HCT116 (cell line): Measurements from ENCODE around the gene CCR5AS.

Source experiments
- ATAC-seq: fragments of 200-7000 bp; cut with Tn5 transposase; 2 replicates; pipeline ENCODE4 v1.9.1; 2020; ENCODE audit warnings: mild to moderate bottlenecking, moderate library complexity
- BruUV-seq: library from RNA; stranded (reverse); fragments of 400-500 nt; replicated peaks from 2 replicates; lab custom pipeline; 2021; lab: Mats Ljungman, UMichigan
- CTCF ChIA-PET: fragments of 300-600 bp; sonication (Branson Sonifier 250); formaldehyde crosslinking; loops from one replicate; lab custom pipeline; 2021; ENCODE audit warnings: antibody characterized with exemption; lab: Charles Lee
- POLR2A ChIA-PET: fragments of 300-600, 350-600 bp; sonication (Branson Sonifier 250); formaldehyde crosslinking; loops from one replicate; lab custom pipeline; 2021; ENCODE audit warnings: antibody characterized with exemption; lab: Charles Lee
- RAD21 ChIA-PET, 2 experiments: fragments of 300-600 bp; sonication (Branson Sonifier 250); formaldehyde crosslinking; loops; one replicate each; lab custom pipeline; 2023; ENCODE audit warnings: low total read pairs in 2 of 2; ENCODE audit not compliant: uncharacterized antibody in 2 of 2, unreplicated experiment in 2 of 2, low non-redundant PET in 1 of 2; lab: Charles Lee
- DNase-seq: peaks from one replicate; pipeline ENCODE4 v3.0.0-alpha.2; 2010; ENCODE audit warnings: low read depth, low spot score
- H2AFZ ChIP-seq: fragments of 200-600 bp; shearing (Covaris generic), sonication (generic); 2 replicates; pipeline ENCODE4 v1.6.1; 2017; ENCODE audit warnings: low read depth, mixed run types, mixed read lengths, antibody characterized with exemption, low read length; ENCODE audit not compliant: poor library complexity, severe bottlenecking
- H3K27ac ChIP-seq: 2 replicates; pipeline ENCODE4 v1.5.1; 2012; ENCODE audit warnings: low read depth, low read length
- H3K27me3 ChIP-seq: fragments of 200-600 bp; sonication (generic); 2 replicates; pipeline ENCODE4 v1.6.1; 2016; ENCODE audit warnings: mixed run types, low read length, mixed read lengths; ENCODE audit not compliant: insufficient read depth
- H3K36me3 ChIP-seq, 2 experiments: fragments of 200-500 bp in 1 of 2; fragments of 200-600 bp in 1 of 2; sonication (Bioruptor generic) in 1 of 2; sonication (generic) in 1 of 2; 2 replicates each; pipeline versions ENCODE4 v1.5.1 to v1.6.1; 2014 to 2016; ENCODE audit warnings: low read length in 2 of 2, inconsistent platforms in 1 of 2, mixed read lengths in 1 of 2, mixed run types in 1 of 2; ENCODE audit not compliant: insufficient read depth in 2 of 2, control insufficient read depth in 1 of 2
- H3K4me1 ChIP-seq, 2 experiments: fragments of 200-600 bp in 1 of 2; sonication (generic) in 1 of 2; 2 replicates each; pipeline versions ENCODE4 v1.5.1 to v1.6.1; 2012 to 2017; ENCODE audit warnings: low read length in 2 of 2, inconsistent platforms in 1 of 2, mild to moderate bottlenecking in 1 of 2, mixed read lengths in 1 of 2, mixed run types in 1 of 2, moderate library complexity in 1 of 2; ENCODE audit not compliant: insufficient read depth in 2 of 2, control insufficient read depth in 1 of 2
- H3K4me2 ChIP-seq: fragments of 200-600 bp; sonication (generic); 2 replicates; pipeline ENCODE4 v1.6.1; 2017; ENCODE audit warnings: mixed run types, low read length, mixed read lengths
- H3K4me3 ChIP-seq, 2 experiments: fragments of 200-600 bp in 1 of 2; sonication (generic) in 1 of 2; replicated peaks in 1 of 2; 2 replicates each; pipeline ENCODE4 v1.5.1; 2011 to 2016; ENCODE audit warnings: low read length in 2 of 2, control low read depth in 1 of 2, low read depth in 1 of 2, mild to moderate bottlenecking in 1 of 2, mixed read lengths in 1 of 2, mixed run types in 1 of 2
- H3K79me2 ChIP-seq: fragments of 200-600 bp; sonication (generic); 2 replicates; pipeline ENCODE4 v1.6.1; 2017; ENCODE audit warnings: mild to moderate bottlenecking, mixed run types, low read length, moderate library complexity, mixed read lengths; ENCODE audit not compliant: insufficient read depth
- H3K9ac ChIP-seq: fragments of 200-600 bp; sonication (generic); 2 replicates; pipeline ENCODE4 v1.6.1; 2016; ENCODE audit warnings: low read length, mixed read lengths
- H3K9me2 ChIP-seq: fragments of 200-600 bp; sonication (generic), shearing (Covaris generic); 2 replicates; pipeline ENCODE4 v1.6.1; 2017; ENCODE audit warnings: mixed run types, mild to moderate bottlenecking, moderate library complexity; ENCODE audit not compliant: insufficient read depth
- H3K9me3 ChIP-seq, 2 experiments: fragments of 200-500 bp in 1 of 2; fragments of 200-600 bp in 1 of 2; sonication (Bioruptor generic) in 1 of 2; sonication (generic) in 1 of 2; 2 replicates each; pipeline ENCODE4 v1.6.1; 2014 to 2017; ENCODE audit warnings: low read length in 2 of 2, mixed read lengths in 2 of 2, inconsistent platforms in 1 of 2, low read depth in 1 of 2, mild to moderate bottlenecking in 1 of 2, mixed run types in 1 of 2, moderate library complexity in 1 of 2; ENCODE audit not compliant: control insufficient read depth in 1 of 2, insufficient read depth in 1 of 2
- H4K20me1 ChIP-seq: fragments of 200-600 bp; sonication (generic), shearing (Covaris generic); 2 replicates; pipeline ENCODE4 v1.6.1; 2017; ENCODE audit warnings: mixed run types, mild to moderate bottlenecking, moderate library complexity; ENCODE audit not compliant: insufficient read depth
- CBX3 ChIP-seq: IDR thresholded peaks from 2 replicates; pipeline ENCODE4 v1.6.1; 2012; ENCODE audit warnings: low read depth
- FOSL1 ChIP-seq: IDR thresholded peaks from 2 replicates; pipeline ENCODE4 v1.6.1; 2012; ENCODE audit warnings: low read depth
- POLR2AphosphoS5 ChIP-seq: IDR thresholded peaks from 2 replicates; pipeline ENCODE4 v1.6.1; 2011; ENCODE audit warnings: mild to moderate bottlenecking, low read depth, low read length, moderate library complexity
- SIN3A ChIP-seq: IDR thresholded peaks from 2 replicates; pipeline ENCODE4 v1.6.1; 2012; ENCODE audit warnings: low read depth
- SP1 ChIP-seq: IDR thresholded peaks from 2 replicates; pipeline ENCODE4 v1.6.1; 2012; ENCODE audit warnings: low read depth
- SRF ChIP-seq: IDR thresholded peaks from 2 replicates; pipeline ENCODE4 v1.6.1; 2012; ENCODE audit warnings: low read depth
- TCF7L2 ChIP-seq: IDR thresholded peaks from 2 replicates; pipeline ENCODE4 v1.7.0; 2011; ENCODE audit warnings: borderline replicate concordance, inconsistent platforms; ENCODE audit not compliant: insufficient read depth, insufficient read length; ENCODE audit errors: extremely low read depth
- ZFX ChIP-seq: fragments of 450-650 bp; IDR thresholded peaks from 2 replicates; pipeline ENCODE4 v1.6.1; 2017
- ZNF274 ChIP-seq: fragments of 200-500 bp; sonication (Bioruptor generic); IDR thresholded peaks from 2 replicates; pipeline ENCODE4 v1.6.1; 2014; ENCODE audit warnings: mild to moderate bottlenecking, low read depth, low read length, inconsistent platforms
- intact Hi-C: fragments of 100-400 bp; cut with micrococcal nuclease; formaldehyde crosslinking; loops from 2 replicates; pipeline ENCODE4 v1.10.0; 2022
- TF ChIP-seq, protein P1 (sequence below): IDR thresholded peaks from 2 replicates; pipeline ENCODE4 v1.6.1; 2012
- TF ChIP-seq, protein P2 (sequence below): IDR thresholded peaks from 2 replicates; pipeline ENCODE4 v1.6.1; 2012

Gene CCR5AS

DNA sequence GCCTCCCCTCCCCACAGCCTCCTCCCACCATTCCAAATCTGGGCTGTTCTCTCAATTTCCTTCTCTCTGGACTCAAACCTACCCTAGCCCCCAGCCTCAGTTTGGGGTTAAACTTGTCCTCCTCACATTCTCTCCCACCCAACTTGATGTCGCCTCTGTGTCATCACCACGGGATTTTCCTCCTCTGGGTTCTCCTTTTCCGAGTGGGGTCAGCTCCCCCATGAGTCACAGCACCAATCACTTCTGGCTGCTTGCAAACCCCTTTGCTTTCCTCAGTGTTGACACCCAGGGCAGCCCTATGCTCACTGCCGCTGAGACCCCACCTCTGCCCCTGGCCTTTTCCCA, 451 bp downstream of the CCR5AS start:
- TF ChIP-seq CBX3 (no peak), ZNF274 (no peak), TCF7L2 (no peak), POLR2AphosphoS5 (no peak), SIN3A (no peak), SRF (no peak), SP1 (no peak), FOSL1 (no peak), ZFX (no peak)
- TF ChIP-seq, protein P1, sequence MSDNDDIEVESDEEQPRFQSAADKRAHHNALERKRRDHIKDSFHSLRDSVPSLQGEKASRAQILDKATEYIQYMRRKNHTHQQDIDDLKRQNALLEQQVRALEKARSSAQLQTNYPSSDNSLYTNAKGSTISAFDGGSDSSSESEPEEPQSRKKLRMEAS: no peak
- TF ChIP-seq, protein P2, sequence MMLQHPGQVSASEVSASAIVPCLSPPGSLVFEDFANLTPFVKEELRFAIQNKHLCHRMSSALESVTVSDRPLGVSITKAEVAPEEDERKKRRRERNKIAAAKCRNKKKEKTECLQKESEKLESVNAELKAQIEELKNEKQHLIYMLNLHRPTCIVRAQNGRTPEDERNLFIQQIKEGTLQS: no peak
- no peaks in the 10 kb centered on the region for H3K36me3 ChIP-seq
- no peak overlapping the region for H2AFZ ChIP-seq
- H3K79me2 ChIP-seq: no peaks in the 10 kb centered on the region
- POLR2A ChIA-PET: no interaction called here
- H3K9ac ChIP-seq: no peak overlapping the region
- BruUV-seq: no TSS peak
- intact Hi-C loops: no loop called here
- no peak overlapping the region for H3K27ac ChIP-seq
- no peaks in the 10 kb centered on the region for H3K27me3 ChIP-seq
- H3K4me1 ChIP-seq: peaks cover 0 to 10% of the 10 kb centered on the region in 2 experiments; a peak in 1 of 4 replicates
- H3K9me3 ChIP-seq: no peaks in the 10 kb centered on the region
- RAD21 ChIA-PET: no interaction called here
- no peaks in the 10 kb centered on the region for H4K20me1 ChIP-seq
- H3K9me2 ChIP-seq: no peaks in the 10 kb centered on the region
- H3K4me3 ChIP-seq: no peak overlapping the region
- DNase-seq (no peak), ATAC-seq (no peak)
- H3K4me2 ChIP-seq: peak overlapping the region; percentile 48; the same call in 1 of the 2 replicates
- CTCF ChIA-PET: interaction anchor here (1.1 kb wide), 1 partner anchor 28 kb away, joined by 4 read pairs; no protein-coding TSS in a partner anchor
